SK-N-SH (cell line): ENCODE results near the gene AUTS2. TPM values are rescaled to one million over a fixed set of nuclear protein-coding genes. Genes with fewer than 3 reads are reported as not detected.

Experiments used
- CTCF ChIA-PET: fragments of 300-600, 350-600 bp; formaldehyde crosslinking; extraction: SDS; loops from one replicate; lab custom pipeline; 2021; lab: Yijun Ruan, JAX
- POLR2A ChIA-PET: fragments of 350-600 bp; sonication (Branson Sonifier 250); formaldehyde crosslinking; extraction: SDS; loops from one replicate; lab custom pipeline; 2020; ENCODE audit warnings: antibody characterized with exemption, inconsistent platforms; lab: Yijun Ruan, JAX
- DNase-seq: peaks from one replicate; pipeline ENCODE4 v3.0.0; 2012
- H2AFZ ChIP-seq: fragments of 200-600 bp; sonication (generic); 2 replicates; pipeline ENCODE4 v1.8.1; 2016; ENCODE audit warnings: antibody characterized with exemption, mild to moderate bottlenecking, low read depth
- H3F3A ChIP-seq: fragments of 200-600 bp; sonication (generic); replicated peaks from 2 replicates; pipeline ENCODE3; 2016; ENCODE audit warnings: antibody characterized with exemption, mild to moderate bottlenecking; ENCODE audit not compliant: insufficient read depth
- H3K27ac ChIP-seq, 2 experiments: fragments of 200-500 bp in 1 of 2; fragments of 200-600 bp in 1 of 2; sonication (Bioruptor generic) in 1 of 2; sonication (generic), shearing (Covaris generic) in 1 of 2; 2 replicates each; pipeline versions ENCODE4 v1.5.1 to v1.6.1; 2014 to 2016; ENCODE audit warnings: low read depth in 2 of 2, inconsistent platforms in 1 of 2, low read length in 1 of 2, mild to moderate bottlenecking in 1 of 2, mixed read lengths in 1 of 2
- H3K27me3 ChIP-seq: fragments of 200-600 bp; sonication (generic), shearing (Covaris generic); 2 replicates; pipeline ENCODE4 v1.6.1; 2016; ENCODE audit warnings: mixed run types; ENCODE audit not compliant: insufficient read depth
- H3K36me3 ChIP-seq, 2 experiments: fragments of 200-500 bp in 1 of 2; fragments of 200-600 bp in 1 of 2; sonication (Bioruptor generic) in 1 of 2; sonication (generic) in 1 of 2; replicated peaks in 1 of 2; 2 replicates each; pipeline versions ENCODE3 to v1.5.1; 2014 to 2016; ENCODE audit warnings: low read length in 1 of 2, mild to moderate bottlenecking in 1 of 2; ENCODE audit not compliant: insufficient read depth in 2 of 2, control insufficient read depth in 1 of 2
- H3K4me1 ChIP-seq, 2 experiments: fragments of 200-500 bp in 1 of 2; fragments of 200-600 bp in 1 of 2; sonication (Bioruptor generic) in 1 of 2; sonication (generic), shearing (Covaris generic) in 1 of 2; 2 replicates each; pipeline versions ENCODE4 v1.5.1 to v1.6.1; 2014 to 2016; ENCODE audit warnings: low read depth in 1 of 2, low read length in 1 of 2, mixed run types in 1 of 2; ENCODE audit not compliant: insufficient read depth in 2 of 2, control insufficient read depth in 1 of 2
- H3K4me2 ChIP-seq: fragments of 200-600 bp; sonication (generic), shearing (Covaris generic); 2 replicates; pipeline ENCODE4 v1.6.1; 2017; ENCODE audit warnings: mixed run types
- H3K4me3 ChIP-seq, 2 experiments: fragments of 200-500 bp in 1 of 2; fragments of 200-600 bp in 1 of 2; sonication (Bioruptor generic) in 1 of 2; sonication (generic), shearing (Covaris generic) in 1 of 2; 2 replicates each; pipeline versions ENCODE4 v1.5.1 to v1.8.1; 2014 to 2016; ENCODE audit warnings: low read depth in 2 of 2, inconsistent platforms in 1 of 2, low read length in 1 of 2, mild to moderate bottlenecking in 1 of 2, mixed read lengths in 1 of 2, moderate library complexity in 1 of 2
- H3K79me2 ChIP-seq: fragments of 200-600 bp; sonication (generic); 2 replicates; pipeline ENCODE4 v1.8.1; 2017; ENCODE audit warnings: mild to moderate bottlenecking; ENCODE audit not compliant: insufficient read depth
- H3K9ac ChIP-seq: fragments of 200-600 bp; sonication (generic); 2 replicates; pipeline ENCODE4 v1.6.1; 2017; ENCODE audit warnings: mixed run types
- H3K9me2 ChIP-seq: fragments of 200-600 bp; sonication (generic); 2 replicates; pipeline ENCODE4 v1.6.1; 2017; ENCODE audit warnings: mixed run types
- H3K9me3 ChIP-seq: fragments of 200-600 bp; sonication (generic); 2 replicates; pipeline ENCODE4 v1.6.1; 2017; ENCODE audit warnings: mixed run types, mild to moderate bottlenecking, moderate library complexity
- H4K20me1 ChIP-seq: fragments of 200-600 bp; sonication (generic); 2 replicates; pipeline ENCODE4 v1.6.1; 2017; ENCODE audit warnings: mild to moderate bottlenecking, mixed run types; ENCODE audit not compliant: insufficient read depth
- CHD2 ChIP-seq: fragments of 150-350 bp; IDR thresholded peaks from 2 replicates; pipeline ENCODE4 v1.6.1; 2018; ENCODE audit warnings: low read length; ENCODE audit not compliant: partially characterized antibody
- FOXJ3 ChIP-seq: sonication (generic); formaldehyde crosslinking; IDR thresholded peaks from 2 replicates; pipeline ENCODE4 v1.5.1; 2020; ENCODE audit warnings: mild to moderate bottlenecking, missing genetic modification reagents
- FOXM1 ChIP-seq: IDR thresholded peaks from 2 replicates; pipeline ENCODE4 v1.4.0; 2012; ENCODE audit warnings: low read depth, mild to moderate bottlenecking
- GABPA ChIP-seq: IDR thresholded peaks from 2 replicates; pipeline ENCODE4 v1.4.0; 2012; ENCODE audit warnings: low read depth, mild to moderate bottlenecking
- GATA2 ChIP-seq: sonication (generic); formaldehyde crosslinking; IDR thresholded peaks from 2 replicates; pipeline ENCODE4 v1.5.0; 2020; ENCODE audit warnings: mild to moderate bottlenecking, missing genetic modification reagents
- JUND ChIP-seq: IDR thresholded peaks from 2 replicates; pipeline ENCODE4 v1.4.0; 2012
- MEF2A ChIP-seq: IDR thresholded peaks from 2 replicates; pipeline ENCODE4 v1.4.0; 2012; ENCODE audit warnings: low read depth, borderline replicate concordance
- MXI1 ChIP-seq: IDR thresholded peaks from 2 replicates; pipeline ENCODE4 v1.6.1; 2012; ENCODE audit warnings: mild to moderate bottlenecking, low read depth, low read length, improper control_type of control experiment
- RAD21 ChIP-seq: IDR thresholded peaks from 2 replicates; pipeline ENCODE4 v1.6.1; 2012; ENCODE audit warnings: mild to moderate bottlenecking, low read length
- SIN3A ChIP-seq: IDR thresholded peaks from 2 replicates; pipeline ENCODE4 v1.6.1; 2012; ENCODE audit warnings: low read depth, mild to moderate bottlenecking, low read length, moderate library complexity, borderline replicate concordance
- SMC3 ChIP-seq: IDR thresholded peaks from 2 replicates; pipeline ENCODE4 v1.6.1; 2012; ENCODE audit warnings: low read depth, low read length, improper control_type of control experiment
- TEAD4 ChIP-seq: IDR thresholded peaks from 2 replicates; pipeline ENCODE4 v1.4.0; 2012; ENCODE audit warnings: mild to moderate bottlenecking, borderline replicate concordance; ENCODE audit not compliant: insufficient read depth
- WGBS: methylation state at CpG from one replicate; pipeline ENCODE4 v1.1.6; 2017; ENCODE audit warnings: low lambda C conversion rate; 5-methylcytosine and 5-hydroxymethylcytosine counted together
- polyA plus RNA-seq, 3 experiments: library from polyadenylated mRNA; depleted of rRNA; stranded (reverse); fragments of >200 nt; gene quantifications; 2 replicates each; pipeline ENCODE4 v1.2.3, GENCODE V29; 2012
- TF ChIP-seq, protein P1 (sequence below): IDR thresholded peaks from 2 replicates; pipeline ENCODE4 v1.6.1; 2012; ENCODE audit warnings: mild to moderate bottlenecking, low read depth, low read length, moderate library complexity
- TF ChIP-seq, protein P2 (sequence below): IDR thresholded peaks from 2 replicates; pipeline ENCODE4; 2012
- TF ChIP-seq, protein P3 (sequence below): IDR thresholded peaks from 2 replicates; pipeline ENCODE4 v1.4.0; 2012; ENCODE audit warnings: low read depth

The AUTS2 gene
- polyA plus RNA-seq, 1 of the 3 experiments (the other 2 are of a cell fraction): 15.6 TPM

DNA sequence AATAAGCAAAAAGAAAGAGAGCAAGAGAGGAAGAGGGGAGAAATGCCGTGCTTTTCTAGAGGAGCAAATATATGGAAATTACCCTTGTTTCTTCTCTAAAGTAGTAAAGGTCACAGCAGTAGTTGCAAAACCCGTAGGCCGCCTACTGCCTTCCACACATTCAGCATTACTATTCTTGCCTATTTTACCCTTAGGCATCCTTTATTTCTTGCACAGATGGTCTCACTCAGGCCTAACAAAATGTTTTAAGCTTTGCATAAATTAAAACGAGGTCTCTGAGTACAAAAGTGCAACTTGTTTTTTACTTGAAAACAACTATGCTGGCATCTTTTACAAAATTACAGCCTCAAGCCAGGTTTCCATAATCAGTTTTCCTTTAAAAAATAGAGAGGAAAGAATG is 644.6 kb downstream of the AUTS2 start:
- CTCF ChIA-PET: interaction anchor here (0.7 kb wide), 1 partner anchor 12 kb away, joined by 3 read pairs; no protein-coding TSS in a partner anchor
- no peak for TF ChIP-seq RAD21
- no peak for TF ChIP-seq JUND
- TF ChIP-seq TEAD4: no peak
- TF ChIP-seq, protein P1, sequence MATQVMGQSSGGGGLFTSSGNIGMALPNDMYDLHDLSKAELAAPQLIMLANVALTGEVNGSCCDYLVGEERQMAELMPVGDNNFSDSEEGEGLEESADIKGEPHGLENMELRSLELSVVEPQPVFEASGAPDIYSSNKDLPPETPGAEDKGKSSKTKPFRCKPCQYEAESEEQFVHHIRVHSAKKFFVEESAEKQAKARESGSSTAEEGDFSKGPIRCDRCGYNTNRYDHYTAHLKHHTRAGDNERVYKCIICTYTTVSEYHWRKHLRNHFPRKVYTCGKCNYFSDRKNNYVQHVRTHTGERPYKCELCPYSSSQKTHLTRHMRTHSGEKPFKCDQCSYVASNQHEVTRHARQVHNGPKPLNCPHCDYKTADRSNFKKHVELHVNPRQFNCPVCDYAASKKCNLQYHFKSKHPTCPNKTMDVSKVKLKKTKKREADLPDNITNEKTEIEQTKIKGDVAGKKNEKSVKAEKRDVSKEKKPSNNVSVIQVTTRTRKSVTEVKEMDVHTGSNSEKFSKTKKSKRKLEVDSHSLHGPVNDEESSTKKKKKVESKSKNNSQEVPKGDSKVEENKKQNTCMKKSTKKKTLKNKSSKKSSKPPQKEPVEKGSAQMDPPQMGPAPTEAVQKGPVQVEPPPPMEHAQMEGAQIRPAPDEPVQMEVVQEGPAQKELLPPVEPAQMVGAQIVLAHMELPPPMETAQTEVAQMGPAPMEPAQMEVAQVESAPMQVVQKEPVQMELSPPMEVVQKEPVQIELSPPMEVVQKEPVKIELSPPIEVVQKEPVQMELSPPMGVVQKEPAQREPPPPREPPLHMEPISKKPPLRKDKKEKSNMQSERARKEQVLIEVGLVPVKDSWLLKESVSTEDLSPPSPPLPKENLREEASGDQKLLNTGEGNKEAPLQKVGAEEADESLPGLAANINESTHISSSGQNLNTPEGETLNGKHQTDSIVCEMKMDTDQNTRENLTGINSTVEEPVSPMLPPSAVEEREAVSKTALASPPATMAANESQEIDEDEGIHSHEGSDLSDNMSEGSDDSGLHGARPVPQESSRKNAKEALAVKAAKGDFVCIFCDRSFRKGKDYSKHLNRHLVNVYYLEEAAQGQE: no peak
- no peak for TF ChIP-seq FOXJ3 (CRISPR knock-in tag)
- no peak for TF ChIP-seq SIN3A
- no peak for TF ChIP-seq GABPA
- no peak for TF ChIP-seq GATA2 (CRISPR knock-in tag)
- no peak for TF ChIP-seq CHD2
- TF ChIP-seq MEF2A: no peak
- no peak for TF ChIP-seq SMC3
- no peak for TF ChIP-seq MXI1
- TF ChIP-seq FOXM1: no peak
- TF ChIP-seq, protein P2, sequence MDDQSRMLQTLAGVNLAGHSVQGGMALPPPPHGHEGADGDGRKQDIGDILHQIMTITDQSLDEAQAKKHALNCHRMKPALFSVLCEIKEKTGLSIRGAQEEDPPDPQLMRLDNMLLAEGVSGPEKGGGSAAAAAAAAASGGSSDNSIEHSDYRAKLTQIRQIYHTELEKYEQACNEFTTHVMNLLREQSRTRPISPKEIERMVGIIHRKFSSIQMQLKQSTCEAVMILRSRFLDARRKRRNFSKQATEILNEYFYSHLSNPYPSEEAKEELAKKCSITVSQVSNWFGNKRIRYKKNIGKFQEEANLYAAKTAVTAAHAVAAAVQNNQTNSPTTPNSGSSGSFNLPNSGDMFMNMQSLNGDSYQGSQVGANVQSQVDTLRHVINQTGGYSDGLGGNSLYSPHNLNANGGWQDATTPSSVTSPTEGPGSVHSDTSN: no peak
- TF ChIP-seq, protein P3, sequence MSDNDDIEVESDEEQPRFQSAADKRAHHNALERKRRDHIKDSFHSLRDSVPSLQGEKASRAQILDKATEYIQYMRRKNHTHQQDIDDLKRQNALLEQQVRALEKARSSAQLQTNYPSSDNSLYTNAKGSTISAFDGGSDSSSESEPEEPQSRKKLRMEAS: no peak

More for the DNA sequence above, 644.6 kb downstream of the AUTS2 start:
- H3K36me3 ChIP-seq: no peaks in the 10 kb centered on the region
- WGBS: 78% methylated on average over 4 of the region's 4 CpGs
- H4K20me1 ChIP-seq: no peaks in the 10 kb centered on the region
- POLR2A ChIA-PET: no interaction called here
- DNase-seq: no peak
- H3K4me3 ChIP-seq: no peak overlapping the region
- H3K9ac ChIP-seq: no peak overlapping the region
- H3K9me2 ChIP-seq: no peaks in the 10 kb centered on the region
- no peaks in the 10 kb centered on the region for H3F3A ChIP-seq
- no peaks in the 10 kb centered on the region for H3K27me3 ChIP-seq
- H3K4me2 ChIP-seq: no peak overlapping the region
- no peaks in the 10 kb centered on the region for H3K9me3 ChIP-seq
- no peak overlapping the region for H3K27ac ChIP-seq
- no peak overlapping the region for H2AFZ ChIP-seq
- H3K79me2 ChIP-seq: no peaks in the 10 kb centered on the region
- peaks cover 0 to 7% of the 10 kb centered on the region in 2 experiments; a peak in 2 of 4 replicates for H3K4me1 ChIP-seq
